HG03039 (cell line): ENCODE data around the gene PPA1.
"Not testable (repeated sequence)": the region's sequence is repeated elsewhere in the genome, so short reads cannot be mapped to it uniquely, and the experiment has no call there.

Source experiments
- ATAC-seq: cut with Tn5 transposase; IDR thresholded peaks from one replicate; pipeline ENCODE4 v1.9.1; 2021; ENCODE audit warnings: mild to moderate bottlenecking, moderate library complexity; ENCODE audit not compliant: unreplicated experiment

PPA1 gene

DNA sequence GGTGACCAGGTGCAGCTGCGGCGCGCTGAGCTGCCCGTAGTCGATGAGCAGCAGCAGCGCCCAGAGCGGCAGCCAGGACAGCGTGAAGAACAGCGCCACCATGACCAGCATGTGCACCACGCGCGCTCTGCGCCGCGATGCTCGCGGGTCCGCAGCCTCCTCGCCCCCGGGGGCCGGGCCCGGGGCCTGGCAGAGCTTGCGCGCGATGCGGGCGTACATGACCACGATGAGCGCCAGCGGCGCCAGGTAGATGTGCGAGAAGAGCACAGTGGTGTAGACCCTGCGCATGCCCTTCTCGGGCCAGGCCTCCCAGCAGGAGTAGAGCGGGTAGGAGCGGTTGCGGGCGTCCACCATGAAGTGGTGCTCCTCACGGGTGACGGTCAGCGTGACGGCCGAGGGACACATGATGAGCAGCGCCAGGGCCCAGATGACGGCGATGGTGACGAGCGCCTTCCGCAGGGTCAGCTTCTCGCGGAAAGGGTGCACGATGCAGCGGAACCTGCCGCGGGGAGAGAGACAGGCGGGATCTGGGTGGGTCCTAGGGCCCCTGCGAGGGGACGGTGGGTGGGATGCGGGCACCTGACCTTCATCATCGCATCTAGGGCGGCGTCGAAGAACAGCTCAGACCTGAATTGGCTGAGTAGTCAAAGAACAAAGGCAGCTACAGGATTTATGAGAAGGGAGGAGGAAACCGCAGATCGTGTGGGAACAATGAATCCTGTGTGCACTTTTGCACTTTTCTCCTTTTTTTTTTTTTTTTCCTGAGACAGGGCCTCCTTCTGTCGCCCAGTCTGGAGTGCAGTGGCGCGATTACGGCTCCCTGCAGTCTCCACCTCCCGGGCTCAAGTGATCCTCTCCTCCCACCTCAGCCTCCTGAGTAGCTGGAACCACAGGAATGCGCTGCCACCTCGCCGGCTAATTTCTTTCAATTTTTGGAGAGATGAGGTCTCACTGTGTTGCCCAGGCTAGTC, 22.4 kb upstream of the PPA1 start:
- no peak for ATAC-seq

DNA sequence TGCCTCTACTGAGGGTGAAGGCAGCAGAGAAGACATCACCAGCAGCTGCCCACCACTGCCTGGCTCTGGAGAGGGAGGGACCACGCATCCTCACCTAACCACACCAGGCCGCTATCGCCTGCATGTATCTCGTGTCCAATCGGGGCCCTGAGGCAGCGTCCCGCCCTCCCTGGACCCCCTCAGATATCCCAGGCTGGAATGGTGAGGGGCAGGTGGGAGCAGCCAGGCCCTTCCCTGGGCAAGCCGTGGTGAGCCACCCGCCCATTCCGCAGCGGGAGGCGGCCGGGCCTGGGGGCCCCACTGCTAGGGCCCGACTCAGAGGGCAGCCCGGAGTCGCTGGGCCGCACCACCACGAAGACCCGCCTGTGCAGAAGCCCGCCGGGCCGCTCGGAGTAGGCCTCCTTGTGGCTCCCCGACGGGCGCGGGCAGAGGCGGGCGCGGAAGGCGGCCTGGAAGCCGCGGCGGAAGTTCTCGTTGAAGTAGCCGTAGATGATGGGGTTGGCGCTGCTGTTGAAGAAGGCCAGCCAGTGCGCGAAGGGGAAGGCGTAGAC, 21.6 kb upstream of the PPA1 start:
- no peak for ATAC-seq

DNA sequence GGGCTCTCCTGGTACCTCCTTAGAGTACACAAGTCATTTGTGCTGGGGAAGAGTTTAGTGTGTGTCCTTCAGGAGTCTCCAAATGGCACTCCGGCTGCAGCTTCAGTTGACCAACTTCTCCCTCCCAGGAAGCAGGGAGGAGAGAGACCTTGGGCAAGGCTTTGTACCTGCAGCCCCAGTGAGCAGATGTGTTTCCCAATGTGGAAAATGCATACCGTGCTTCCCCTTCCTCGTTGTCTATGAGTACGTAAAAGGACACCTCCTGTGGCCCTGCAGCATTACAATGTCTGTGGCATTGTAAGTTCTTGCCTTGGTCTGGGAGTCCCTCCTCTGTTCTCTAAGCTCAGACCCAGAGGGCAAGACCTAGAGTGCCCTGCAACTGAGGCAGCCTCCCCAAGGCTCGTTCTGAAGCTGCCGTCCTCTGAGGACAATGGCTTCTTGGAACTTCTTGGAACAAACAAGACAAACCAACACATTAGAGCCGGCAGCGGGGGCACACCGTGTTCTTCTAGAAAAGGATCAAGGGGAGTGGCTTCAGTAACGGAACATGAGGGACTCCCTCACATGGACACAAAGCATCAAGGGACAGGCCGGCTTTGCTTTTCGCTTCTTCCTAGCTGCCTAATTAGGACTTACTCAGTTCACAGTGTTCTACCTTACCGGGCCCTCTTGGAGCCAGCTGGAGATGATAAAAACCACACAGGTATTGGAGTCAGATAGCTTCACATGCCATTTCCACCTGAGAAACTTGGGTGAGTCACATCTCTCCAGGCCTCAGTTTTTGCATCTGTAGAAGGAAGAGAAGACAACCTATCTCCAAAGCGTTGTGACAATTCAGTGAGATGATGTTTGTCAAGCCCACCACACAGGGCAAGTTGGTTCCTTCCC, 20.9 kb upstream of the PPA1 start:
- ATAC-seq = no peak

DNA sequence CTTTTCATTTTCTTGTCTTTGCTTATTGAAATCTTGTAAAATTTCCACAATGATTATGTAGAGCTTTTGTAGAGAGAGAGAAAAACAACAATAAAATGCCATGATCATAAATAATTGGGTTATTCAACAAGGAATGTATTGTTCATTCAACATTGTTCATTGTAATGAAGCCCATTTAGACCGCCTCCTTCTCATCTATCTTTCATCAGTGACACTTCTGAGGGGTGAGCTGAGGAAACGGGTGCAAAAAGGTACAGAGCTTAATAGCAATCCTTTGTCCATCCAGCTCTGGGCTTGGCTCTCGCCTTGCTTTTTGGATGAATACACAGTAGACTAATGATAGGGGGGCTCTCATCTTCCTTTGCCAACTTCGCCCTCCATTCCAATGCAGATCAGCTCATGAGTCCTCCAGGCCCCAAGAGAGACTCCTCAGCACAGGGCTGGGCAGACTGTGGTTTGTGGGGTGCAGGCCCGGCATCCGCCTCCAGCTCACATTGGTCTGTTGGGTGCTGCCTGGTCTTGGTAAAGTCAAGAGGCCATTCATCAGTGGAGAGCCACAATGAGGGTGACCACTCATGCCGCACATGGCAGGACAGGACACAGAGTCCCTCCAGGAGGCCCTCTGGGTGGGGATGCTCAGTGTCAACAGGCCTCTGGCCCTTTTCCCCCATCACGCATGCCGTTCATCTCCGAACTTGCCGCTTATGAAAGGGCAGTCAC, 17.9 kb upstream of the PPA1 start:
- ATAC-seq = no peak

DNA sequence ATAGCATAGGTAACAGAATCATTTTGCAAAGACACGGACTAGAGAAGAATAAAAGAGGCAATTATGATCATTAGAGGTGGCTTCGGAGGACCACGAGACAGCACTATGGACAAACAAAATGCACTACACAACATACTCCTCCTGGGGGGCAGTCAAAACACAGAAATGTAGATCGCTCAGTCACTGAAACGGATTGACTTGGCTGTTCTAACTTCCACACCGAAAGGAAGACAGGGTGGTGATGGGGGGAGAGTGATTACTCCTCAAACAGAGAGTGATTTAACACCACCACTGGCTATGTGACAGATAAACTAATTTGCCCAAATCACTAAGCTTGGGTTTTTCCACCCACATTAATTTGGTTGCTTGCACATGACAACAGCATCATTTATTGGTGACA, 14.1 kb upstream of the PPA1 start:
- ATAC-seq = no peak

DNA sequence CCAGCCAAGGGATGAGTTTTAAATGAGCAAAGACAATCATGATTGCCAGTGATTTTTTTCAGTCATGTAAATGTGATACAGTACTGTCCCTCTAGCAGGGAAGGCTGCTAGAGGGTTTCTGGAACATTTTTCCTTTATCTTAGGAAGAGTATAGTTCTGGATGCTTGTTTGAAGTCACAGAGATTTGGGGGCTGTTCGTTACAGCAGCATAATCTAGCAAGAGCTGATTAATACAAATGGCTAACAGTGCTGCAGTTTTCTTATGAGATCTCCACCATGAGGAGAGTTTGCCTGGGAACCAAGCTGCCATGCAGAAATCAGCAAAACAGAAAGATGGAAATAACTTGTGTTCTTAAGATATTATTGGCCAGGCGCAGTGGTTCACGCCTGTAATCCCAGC, 7.9 kb upstream of the PPA1 start:
- no peak for ATAC-seq

DNA sequence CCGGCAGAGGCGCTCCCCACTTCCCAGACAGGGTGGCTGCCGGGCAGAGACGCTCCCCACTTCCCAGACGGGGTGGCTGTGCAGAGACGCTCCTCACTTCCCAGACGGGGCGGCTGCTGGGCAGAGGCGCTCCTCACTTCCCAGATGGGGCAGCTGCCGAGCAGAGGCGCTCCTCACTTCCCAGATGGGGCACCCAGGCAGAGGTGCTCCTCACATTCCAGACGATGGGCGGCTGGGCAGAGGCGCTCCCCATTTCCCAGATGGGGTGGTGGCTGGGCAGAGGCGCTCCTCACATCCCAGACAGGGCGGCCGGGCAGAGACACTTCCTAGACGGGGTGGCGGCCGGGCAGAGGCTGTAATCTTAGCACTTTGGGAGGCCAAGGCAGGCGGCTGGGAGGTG, 6.8 kb upstream of the PPA1 start:
- not testable (repeated sequence) for ATAC-seq

DNA sequence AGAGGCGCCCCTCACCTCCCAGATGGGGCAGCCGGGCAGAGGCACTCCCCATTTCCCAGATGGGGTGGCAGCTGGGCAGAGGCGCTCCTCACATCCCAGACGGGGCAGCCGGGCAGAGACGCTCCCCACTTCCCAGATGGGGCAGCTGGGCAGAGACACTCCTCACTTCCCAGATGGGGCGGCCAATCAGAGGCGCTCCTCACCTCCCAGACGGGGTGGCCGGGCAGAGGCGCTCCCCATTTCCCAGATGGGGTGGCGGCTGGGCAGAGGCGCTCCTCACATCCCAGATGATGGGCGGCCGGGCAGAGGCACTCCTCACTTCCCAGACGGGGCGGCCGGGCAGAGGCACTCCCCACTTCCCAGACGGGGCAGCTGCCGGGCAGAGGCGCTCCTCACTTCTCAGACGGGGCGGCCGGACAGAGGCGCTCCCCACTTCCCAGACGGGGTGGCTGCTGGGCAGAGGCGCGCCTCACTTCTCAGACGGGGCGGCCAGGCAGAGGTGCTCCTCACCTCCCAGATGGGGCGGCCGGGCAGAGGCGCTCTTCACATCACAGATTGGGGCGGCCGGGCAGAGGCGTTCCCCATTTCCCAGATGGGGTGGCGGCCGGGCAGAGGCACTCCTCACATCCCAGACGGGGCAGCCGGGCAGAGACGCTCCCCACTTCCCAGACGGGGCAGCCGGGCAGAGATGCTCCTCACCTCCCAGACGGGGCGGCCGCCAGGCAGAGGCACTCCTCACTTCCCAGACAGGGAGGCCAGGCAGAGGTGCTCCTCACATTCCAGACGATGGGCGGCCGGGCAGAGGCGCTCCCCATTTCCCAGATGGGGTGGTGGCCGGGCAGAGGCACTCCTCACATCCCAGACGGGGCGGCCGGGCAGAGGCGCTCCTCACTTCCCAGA, 6.1 kb upstream of the PPA1 start:
- ATAC-seq = not testable (repeated sequence)

DNA sequence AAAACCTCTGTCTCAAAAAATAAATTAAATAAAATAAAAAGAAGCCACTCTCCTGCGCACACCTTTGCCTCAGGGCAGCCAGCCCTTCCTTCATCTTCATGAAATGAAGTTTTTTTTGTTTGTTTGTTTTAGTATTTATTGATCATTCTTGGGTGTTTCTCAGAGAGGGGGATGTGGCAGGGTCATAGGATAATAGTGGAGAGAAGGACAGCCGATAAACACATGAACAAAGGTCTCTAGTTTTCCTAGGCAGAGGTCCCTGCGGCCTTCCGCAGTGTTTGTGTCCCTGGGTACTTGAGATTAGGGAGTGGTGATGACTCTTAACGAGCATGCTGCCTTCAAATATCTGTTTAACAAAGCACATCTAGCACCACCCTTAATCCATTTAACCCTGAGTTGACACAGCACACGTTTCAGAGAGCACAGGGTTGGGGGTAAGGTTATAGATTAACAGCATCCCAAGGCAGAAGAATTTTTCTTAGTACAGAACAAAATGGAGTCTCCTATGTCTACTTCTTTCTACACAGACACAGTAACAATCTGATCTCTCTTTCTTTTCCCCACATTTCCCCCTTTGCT, 4.8 kb upstream of the PPA1 start:
- not testable (repeated sequence) for ATAC-seq

DNA sequence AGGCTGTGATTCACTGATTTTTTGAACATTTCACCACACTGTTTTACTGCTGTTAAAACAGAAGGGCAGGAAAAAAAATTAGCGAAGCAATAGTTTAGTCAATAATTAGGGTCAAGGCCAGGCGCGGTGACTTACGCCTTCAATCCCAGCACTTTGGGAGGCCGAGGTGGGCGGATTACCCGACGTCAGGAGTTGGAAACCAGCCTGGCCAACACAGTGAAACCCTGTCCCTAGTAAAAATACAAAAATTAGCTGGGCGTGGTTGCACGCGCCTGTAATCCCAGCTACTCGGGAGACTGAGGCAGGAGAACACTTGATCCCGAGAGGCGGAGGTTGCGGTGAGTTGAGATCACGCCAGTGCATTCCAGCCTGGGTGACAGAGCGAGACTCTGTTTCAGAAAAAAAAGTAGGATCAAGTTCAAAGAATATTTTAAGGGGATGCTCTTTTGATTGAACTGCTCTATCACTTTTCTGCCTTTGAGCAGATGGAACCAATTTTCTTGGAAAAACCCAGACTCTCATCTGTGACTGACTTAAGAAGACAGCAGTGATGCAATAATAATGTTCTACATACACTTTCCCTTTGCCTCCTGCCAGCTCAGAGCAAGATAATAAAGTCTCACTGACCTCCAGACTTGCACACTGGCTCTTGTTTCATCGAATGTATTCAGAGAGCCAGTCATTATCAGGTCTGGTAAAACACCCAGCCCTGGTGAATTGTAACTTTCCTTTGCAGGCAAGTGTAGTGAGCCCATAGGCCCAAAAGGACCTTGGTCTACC, 1.6 kb upstream of the PPA1 start:
- ATAC-seq = no peak

DNA sequence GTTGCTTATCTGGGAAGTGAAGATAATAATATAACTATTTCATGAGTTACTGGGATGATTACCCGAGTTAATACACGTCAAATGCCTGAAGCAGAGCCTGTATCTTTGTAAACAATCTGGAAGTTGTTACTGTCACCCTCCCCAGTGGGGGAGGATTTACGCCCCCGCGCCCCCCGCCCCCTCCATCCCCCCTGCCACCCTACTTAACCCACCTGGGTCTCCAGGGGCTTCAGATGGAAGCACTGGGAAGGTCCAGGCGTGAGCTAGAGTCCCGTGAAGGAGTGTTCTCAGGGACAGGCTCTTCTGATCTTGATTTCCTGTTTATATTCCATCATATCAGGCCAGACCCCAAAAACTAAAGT, 691 bp upstream of the PPA1 start:
- ATAC-seq = no peak

DNA sequence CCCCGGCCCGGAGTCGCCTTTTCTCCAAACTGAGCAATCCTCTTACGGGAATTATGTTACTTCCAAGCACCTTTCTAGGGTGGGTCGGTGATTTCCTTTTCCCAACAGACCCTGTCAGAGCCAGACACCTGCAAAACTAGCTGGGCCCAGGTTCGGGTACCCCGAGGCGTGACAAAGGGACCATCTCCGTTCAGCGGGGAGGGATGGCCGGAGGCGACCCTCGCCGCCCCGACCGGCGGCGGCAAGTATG, 445 bp downstream of the PPA1 start:
- no peak for ATAC-seq

DNA sequence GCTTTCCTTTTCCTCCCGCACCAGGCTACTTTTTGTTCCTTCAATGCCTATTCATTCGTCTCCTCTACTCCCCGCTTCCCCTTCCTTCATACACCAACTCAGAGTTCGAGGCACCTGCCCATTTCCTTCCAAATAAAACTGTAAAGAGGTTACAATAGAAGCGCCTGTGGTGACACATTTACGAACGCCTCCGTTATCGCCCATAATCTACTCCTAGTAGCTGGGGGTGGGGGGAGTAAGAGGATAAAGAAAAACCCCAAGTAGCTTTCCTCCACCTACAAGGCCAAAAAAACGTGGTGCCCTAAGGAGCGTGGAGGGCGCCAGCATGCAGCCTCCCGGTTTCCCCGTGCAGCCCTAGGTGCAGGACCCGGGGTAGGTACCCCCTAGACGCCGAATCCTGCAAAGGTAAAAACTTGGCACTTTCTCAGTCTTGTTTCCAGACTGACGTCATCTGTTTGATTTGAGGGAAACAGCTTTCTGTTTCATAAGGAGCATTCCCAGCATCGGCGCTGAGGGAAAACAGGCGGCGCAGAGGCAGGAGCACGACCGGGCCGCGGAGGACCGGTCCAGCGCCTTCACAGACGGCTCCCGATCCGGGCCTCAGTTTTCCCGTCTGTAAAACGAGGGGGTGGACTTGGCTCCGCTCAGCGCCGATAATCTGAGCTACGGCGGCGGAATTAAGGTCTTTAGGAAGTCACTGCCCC, 922 bp downstream of the PPA1 start:
- no peak for ATAC-seq

DNA sequence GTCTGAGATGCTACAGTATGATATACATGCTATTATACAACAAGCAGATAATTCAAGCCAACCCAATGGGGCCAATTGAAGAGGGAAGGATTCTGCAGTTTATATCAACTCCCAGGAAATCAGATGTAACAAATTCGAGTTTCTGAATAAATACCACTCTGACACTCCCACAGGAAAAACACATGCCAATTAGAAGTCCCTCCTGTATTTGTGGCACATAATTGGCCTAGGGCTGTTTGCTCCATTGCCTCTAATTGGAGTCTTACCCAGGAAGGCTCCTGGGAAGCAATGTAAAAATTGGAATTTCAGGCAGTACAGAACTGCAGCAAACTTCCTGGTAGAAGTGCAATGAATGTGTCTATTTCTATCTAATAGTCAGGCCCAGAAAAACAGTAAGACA, 4.7 kb downstream of the PPA1 start:
- no peak for ATAC-seq

DNA sequence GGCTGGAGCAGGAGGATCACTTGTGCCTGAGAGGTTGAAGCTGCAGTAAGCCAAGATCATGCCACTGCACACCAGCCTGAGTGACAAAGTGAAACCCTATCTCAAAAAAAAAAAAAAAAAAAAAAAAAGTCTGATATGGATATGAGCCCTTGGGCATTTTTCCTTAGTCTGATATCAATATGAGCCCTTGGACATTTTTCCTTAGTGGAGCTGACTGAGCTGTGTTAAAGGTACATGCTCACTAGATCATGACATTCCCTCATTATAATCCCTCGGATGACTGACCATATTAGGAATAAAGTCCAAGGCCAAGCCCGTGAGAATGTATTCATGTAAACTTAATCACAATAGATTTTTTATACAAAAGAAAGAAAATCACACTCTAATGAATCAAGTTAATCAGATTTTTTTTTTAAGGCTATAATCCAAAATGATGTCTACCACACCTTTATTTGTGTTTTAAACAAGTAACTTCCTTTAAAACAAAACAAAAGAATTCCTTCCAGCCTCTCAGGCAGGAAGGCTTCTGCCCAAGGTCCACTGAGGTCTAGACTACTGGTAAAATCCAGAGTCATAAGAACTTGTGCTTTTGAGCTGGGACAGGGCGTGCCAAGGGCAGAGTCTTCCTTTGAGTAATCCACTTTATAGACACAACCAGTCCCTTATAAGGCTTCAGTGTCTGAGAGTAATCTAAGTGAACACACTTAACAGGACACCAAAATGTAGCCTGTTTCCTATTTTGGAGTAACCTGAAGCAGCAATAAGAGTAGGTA, 5.5 kb downstream of the PPA1 start:
- ATAC-seq = no peak

DNA sequence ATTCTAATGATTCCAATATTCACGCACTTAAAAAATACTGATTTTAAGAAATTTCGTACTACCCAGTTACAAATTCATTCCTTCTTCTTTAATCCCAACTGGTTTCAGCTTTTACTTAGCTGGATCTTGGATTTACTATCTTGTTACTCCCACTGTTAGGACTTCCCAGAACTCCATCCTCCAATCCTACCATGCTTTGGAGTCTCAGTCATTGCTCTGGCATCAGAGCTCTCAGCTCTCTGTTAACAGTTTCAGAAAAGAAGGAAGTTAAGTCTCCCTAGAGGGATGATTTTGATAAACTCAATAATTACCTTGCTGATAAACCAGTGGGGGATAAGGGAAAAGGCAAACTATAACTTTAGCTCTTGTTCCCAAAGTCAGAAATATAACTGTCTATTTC, 9.5 kb downstream of the PPA1 start:
- no peak for ATAC-seq

DNA sequence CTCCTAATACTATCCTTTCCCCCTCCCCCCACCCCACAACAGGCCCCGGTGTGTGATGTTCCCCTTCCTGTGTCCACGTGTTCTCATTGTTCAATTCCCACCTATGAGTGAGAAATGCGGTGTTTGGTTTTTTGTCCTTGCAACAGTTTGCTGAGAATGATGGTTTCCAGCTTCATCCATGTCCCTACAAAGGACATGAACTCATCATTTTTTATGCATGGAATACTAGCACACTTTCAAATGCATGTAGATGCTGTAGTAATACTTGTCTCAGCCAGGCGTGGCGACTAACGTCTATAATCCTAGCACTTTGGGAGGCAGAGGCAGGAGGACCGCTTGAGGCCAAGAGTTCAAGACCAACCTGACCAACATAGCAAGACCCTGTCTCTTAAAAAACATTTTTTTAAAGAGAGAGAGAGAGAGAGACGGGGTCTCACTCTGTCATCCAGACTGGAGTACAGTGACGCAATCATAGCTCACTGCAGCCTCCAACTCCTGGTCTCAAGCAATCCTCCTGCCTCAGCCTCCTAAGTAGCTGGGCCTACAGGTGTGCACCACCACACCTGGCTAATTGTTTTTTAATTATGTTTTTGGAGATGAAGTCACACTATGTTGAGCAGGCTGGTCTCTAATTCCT, 10.3 kb downstream of the PPA1 start:
- ATAC-seq = not testable (repeated sequence)
